Measurements from ENCODE around the gene MRPS2.
"Not testable (repeated sequence)": the region's sequence is repeated elsewhere in the genome, so short reads cannot be mapped to it uniquely, and the experiment has no call there.

DNA sequence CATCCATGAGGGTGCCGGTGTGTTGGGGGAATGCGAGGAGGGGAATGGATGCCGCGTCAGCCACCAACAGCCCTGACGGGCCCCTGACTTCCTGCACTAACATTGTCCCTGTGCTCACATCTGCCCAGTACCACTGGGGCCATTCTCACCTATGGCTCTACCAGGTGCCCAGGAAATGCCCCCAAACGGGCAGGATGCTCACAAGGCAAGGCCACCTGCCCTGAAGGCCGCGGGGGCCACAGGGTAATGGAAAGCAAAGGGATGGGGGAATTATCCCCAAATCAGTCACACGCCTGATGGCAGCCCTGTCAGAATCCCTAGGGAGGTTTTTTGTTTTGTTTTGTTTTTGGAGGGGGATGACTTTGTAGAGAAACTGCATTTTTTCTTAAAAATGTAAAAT is 13.4 kb downstream of the MRPS2 start:
- TF ChIP-seq POLR2A, POLR2AphosphoS5 (IDR thresholded peaks at IDR 0.05): not testable (repeated sequence)
